Transverse colon (tissue), 4 donors: Measurements from ENCODE around the gene AHNAK2.

Experiments used
- CTCF ChIP-seq, 5 experiments: fragments of 200-600 bp in 3 of 5; fragments of 450-650 bp in 2 of 5; sonication (generic) in 3 of 5; IDR thresholded peaks; 1 replicate in 2 of 5; 2 replicates in 3 of 5; pipeline ENCODE4 v1.5.1; 2016 to 2017; ENCODE audit warnings: antibody characterized with exemption in 5 of 5, inconsistent platforms in 3 of 5, mild to moderate bottlenecking in 2 of 5, moderate library complexity in 1 of 5
- EP300 ChIP-seq: sonication (generic); formaldehyde crosslinking; IDR thresholded peaks from one replicate; pipeline ENCODE4 v1.6.1; 2017; ENCODE audit warnings: antibody characterized with exemption, low read depth
- POLR2A ChIP-seq: fragments of 450-650 bp; IDR thresholded peaks from one replicate; pipeline ENCODE4 v1.6.1; 2016; ENCODE audit warnings: antibody characterized with exemption, mild to moderate bottlenecking, moderate library complexity
- POLR2AphosphoS5 ChIP-seq, 3 donors: sonication (generic); formaldehyde crosslinking; IDR thresholded peaks; one replicate each; pipeline ENCODE4 v1.6.1; 2016; ENCODE audit warnings: antibody characterized with exemption in 3 of 3

GRCh38 chr14:105022276-105022670 lies 44.1 kb upstream of the AHNAK2 start:
- TF ChIP-seq CTCF (IDR thresholded peaks at IDR 0.05), result no peak
- TF ChIP-seq POLR2A, result no peak
- no peak for TF ChIP-seq POLR2AphosphoS5 (IDR thresholded peaks at IDR 0.05)
- TF ChIP-seq EP300, result no peak
